Lung microvascular endothelial cell (primary cell): Measurements from ENCODE around the gene KPNA6. TPM values are rescaled to one million over a fixed set of nuclear protein-coding genes. Genes with fewer than 3 reads are reported as not detected.
A peak's percentile ranks its signal among the peaks of the same experiment; 100 is the strongest.
"Not testable (repeated sequence)": the region's sequence is repeated elsewhere in the genome, so short reads cannot be mapped to it uniquely, and the experiment has no call there.

ENCODE experiments used
- DNase-seq, 2 donors: peaks; one replicate each; pipeline versions ENCODE4 v3.0.0 to v3.0.0-alpha.2; 2010; ENCODE audit warnings: low read depth in 2 of 2
- total RNA-seq: library from RNA; depleted of rRNA; stranded (reverse); fragments of >200 nt; gene quantifications from 2 replicates; pipeline ENCODE4 v1.2.1, GENCODE V29; 2014

The KPNA6 gene
- total RNA-seq, result 22.4 and 27.8 TPM in 2 replicates

DNA sequence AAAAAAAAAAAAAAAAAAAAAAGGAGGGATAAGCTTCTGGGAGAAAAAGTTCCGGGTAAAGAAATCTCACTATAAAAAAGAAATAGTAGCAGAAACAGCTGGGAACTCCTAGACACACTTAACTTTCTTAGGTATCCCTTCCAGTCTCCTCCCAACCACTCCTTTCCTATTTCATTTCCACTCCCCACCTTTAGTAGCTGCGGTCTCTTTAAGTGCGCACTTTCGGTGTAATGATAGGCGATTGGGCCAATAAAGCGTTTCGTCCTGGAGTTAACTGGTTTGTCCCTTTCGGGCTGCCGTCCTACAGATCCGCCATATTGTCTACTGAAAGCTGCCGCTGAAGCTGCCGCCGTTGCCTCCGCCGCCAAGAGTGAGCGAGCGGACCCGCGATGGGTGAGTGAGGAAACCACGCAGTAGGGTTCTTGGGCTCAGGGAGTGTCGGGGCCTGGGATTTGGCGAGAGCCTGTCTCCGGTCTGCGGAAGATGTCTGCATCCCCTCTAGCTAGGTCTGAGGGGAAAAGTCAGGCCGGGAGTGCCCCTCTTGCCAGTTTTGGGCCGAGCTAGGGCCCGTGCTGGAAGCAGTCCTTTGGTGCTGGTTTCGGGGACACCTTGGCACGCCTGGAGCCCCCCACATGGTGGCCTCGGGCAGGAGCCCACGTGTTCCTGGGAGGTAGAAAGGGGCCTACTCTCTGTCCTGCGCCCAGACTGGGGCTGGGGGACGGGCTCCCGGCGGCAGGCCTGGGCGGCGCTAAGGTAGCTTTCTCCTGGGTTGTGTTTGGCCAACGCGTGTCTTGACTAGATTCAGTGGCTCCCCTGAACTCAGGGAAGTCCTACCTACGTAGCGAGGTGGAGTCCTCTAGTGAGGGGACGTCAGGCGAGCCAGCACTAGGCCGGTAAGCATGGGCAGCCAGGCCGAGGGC is at the start of gene KPNA6:
KPNA6 (plus strand) TSS at position 315 of the 920 bp plus-strand sequence; CDS start at position 390, 75 bp downstream.
- peak; percentile 97 to 98 for DNase-seq

GRCh38 chr1:32060914-32061313 is 46.9 kb upstream of the KPNA6 start:
- DNase-seq, result no peak

DNA sequence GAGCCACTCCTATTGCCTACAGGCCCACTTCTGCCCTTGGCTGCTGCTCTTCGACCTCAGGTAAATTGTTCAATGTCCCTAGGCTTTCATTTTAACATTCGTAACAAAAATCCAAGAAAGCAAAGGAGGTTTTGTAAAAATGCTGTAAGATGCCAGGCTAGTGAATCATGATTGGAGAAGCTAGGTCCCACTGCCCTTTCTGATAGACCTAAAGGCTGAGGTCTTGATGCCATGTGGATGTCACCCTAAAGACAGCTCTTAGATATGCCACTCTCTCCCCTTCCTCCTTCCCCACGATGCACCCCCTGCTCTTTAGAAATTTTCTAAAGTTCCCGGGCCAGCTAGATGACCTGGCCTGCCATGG is 45.0 kb upstream of the KPNA6 start:
- no peak for DNase-seq

DNA sequence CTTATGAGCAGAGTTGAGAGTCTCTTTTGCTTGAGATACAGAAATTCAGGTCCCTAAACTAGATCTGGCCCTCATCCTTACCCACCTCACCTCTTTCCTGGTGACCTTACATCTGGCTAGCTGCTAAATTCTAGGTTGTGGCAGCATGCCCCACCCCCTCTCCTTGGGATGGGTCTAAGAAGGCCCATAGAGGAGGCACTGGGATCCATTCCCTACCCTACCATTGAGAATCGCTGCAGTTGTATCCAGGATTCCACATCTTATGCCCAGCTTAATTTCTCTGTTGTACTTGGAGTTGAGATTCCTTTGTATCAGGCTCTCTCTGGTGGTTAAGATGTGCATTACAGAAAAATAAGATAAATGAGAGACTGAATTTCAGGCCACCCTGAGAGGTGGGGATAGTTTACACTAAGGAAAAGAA is 44.6 kb upstream of the KPNA6 start:
- DNase-seq, result peak; percentile 45 to 66

GRCh38 chr1:32065613-32066488 is 42.0 kb upstream of the KPNA6 start:
- DNase-seq, result not testable (repeated sequence)

- peak; percentile 39 to 96 for DNase-seq
Measured at GRCh38 chr1:32066489-32066873, 41.4 kb upstream of the KPNA6 start.

DNA sequence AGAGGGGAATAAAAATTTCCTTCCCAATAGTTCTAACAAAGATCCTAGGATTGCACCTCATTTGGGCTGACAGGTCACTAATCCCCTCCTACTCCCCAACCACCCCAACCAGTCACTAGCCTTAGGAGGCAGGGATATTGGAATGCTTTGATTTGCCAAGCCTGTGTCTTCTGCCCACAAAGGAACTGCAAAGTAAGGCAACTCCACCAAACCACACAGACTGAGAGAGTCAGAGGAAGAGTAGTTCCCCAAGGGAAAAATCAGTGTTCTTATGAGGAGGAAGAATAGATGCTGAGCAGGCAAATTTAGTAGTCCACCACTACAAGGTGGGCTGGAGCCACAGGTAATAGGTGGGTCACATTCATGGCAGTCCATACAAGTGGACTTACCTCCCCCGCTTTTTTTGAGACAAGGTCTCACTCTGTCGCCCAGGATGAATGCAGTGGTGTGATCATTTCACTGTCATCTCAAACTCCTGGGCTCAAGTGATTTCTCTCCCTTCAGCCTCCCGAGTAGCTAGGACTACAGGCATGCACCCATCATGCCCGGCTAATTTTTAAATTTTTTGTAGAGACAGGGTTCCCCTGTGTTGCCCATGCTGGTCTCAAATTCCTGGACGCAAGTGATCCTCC is 38.8 kb upstream of the KPNA6 start:
- no peak for DNase-seq

DNA sequence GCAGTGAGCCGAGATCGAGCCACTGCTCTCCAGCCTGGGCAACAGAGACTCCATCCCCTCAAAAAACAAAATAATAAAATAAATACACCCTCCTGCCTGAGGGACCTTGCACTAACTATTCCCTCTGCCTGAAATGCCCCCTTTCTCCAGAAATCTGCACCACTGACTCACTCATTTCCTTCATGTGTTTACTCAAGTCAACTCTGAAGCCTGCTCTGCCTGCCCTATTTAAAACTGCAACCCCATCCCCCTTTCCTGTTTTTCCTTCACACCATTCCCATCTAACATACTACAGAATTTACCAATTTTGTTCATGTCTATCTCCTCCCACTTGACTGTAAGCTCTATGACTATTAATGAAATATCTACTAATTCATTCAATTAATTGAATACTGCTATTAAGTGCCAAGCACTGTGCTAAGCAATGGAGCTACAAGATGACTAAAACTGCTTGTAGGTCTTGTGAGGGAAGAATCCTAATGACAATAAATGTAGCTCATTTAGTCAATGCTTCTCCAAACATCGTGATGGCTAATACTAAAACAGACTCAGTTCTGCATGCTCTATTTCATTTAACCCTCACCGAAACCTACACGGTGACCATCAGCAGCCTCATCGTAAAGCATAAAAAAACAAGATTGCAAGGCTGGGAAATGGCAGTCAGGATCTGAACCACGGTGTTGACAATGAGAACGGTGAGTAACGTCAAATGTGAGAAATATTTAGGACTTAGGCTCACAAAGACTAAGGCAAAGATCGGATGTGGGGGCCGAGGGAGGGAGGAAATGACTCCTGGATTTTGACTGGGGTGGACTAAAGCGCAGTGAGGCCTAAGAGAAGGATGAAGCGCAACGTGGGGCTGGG is 35.9 kb upstream of the KPNA6 start:
- DNase-seq, result peak; percentile 60 to 91

DNA sequence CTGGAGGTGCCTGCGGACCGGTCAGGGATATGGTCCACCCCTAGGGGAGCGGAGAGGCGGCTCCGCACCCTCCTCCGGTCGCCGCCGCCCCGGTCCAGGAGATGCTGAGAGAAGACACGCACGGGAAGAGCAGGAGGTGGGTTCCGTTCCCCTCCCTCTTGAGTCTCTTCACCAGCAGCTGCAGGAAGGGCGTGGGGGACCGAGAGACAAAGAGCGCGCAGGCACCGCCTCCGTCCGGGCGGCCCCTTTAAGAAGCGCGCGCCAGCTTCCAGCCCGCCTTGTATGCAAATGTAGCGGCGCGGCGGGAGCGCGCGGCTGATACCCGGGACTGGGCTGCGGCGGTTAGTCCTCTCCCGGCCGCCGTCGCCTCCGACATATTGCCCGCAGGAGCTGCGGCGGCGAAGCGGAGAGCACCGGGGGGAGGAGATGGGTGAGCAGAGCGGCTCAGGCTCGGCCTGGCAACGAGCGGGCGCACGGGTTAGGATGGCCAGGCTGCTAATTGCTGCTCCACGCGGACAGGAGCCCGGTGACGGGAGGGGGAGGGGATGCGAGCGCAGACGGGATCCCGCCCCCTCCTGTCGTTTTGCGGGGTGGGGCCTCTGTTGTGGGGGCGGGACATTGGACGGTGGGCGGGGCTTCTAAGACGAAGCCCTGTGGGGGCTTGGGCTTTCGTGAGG is 35.1 kb upstream of the KPNA6 start, which contains the start of gene TMEM39B:
TMEM39B (plus strand) TSS at position 318 of the 677 bp plus-strand sequence; CDS start at position 427, 109 bp downstream.
- DNase-seq, result peak; percentile 97

DNA sequence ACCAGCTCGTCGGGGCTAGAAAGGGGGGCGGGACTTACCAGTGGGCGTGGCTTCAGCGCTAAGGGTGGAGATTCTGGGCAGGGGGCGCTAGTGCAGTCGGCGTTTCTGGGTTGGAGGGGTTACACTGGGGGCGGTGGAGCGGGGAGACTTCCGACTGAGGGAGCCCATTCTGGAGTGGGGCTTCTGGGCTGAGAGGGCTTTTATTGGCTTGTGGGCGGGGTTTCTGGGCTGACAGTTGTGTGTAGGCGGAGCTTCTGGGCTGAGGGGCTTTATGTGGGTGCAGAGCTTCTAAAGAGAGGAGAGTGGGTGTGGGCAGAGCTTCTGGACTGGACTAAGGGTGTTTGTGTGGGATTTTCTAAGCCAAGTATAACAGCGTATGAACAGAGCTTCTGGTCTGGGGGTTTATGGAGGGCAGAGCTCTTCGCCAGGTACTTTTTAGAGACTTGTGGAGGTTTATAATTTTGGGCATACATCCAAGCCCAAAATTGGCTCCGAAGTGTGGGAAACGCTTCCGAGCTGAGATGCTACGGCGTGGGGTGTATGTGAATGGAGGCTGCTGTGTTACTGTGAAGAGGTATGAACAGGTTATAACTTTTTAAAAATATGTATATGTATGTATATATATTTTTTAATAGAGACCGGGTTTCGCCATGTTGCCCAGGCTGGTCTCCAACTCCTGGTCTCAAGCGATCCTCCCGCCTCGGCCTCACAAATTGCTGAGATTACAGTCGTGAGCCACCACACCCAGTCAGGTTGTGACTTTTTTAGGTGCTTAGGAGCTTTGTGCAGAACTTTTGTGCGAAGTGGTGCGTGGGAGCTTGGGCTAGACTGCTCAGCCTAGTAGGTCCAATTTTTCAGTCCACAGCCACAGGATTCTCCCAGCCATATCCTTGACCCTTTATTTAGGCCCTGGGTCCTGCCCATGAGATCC is 34.3 kb upstream of the KPNA6 start:
- no peak for DNase-seq

DNA sequence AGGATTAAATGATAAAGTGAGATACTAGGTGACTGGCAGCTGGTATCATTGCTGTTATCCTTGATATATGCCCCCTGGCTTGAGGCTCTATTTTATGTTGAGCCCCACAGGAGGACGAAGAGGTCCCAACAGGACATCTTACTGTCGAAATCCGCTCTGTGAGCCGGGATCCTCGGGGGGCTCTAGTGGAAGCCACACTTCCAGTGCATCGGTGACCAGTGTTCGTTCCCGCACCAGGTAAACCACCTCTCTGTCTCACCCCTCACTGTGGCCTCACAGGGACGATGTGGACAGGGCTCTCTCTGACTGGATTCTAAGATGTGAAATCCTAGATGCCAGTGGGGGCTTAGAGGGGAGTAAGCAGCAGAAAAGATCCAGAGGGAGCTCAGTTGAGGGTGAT is 33.0 kb upstream of the KPNA6 start:
- no peak for DNase-seq

DNA sequence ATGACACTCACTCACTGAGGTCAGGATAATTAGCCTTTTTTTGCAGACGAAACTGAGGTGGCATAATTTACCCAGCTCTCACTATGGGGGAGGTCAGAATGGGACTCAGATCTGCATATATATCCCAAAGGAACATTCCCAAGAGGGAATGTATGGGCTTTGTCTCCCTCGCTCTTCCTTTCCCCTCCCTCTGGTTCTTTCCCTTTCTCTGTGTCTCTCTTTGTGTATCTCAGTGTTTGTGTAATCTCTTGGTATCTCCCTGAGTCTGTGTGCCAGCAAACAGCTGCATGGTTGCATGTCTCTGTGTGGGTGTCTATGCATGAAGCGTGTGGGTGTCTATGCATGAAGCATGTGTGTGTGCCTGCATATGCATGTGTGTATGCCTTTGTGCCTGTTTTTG is 30.4 kb upstream of the KPNA6 start:
- no peak for DNase-seq

- no peak for DNase-seq
Measured at GRCh38 chr1:32082022-32082421, 25.8 kb upstream of the KPNA6 start.

GRCh38 chr1:32086381-32086780 is 21.5 kb upstream of the KPNA6 start:
- not testable (repeated sequence) for DNase-seq

GRCh38 chr1:32091176-32091575 is 16.7 kb upstream of the KPNA6 start:
- no peak for DNase-seq

DNA sequence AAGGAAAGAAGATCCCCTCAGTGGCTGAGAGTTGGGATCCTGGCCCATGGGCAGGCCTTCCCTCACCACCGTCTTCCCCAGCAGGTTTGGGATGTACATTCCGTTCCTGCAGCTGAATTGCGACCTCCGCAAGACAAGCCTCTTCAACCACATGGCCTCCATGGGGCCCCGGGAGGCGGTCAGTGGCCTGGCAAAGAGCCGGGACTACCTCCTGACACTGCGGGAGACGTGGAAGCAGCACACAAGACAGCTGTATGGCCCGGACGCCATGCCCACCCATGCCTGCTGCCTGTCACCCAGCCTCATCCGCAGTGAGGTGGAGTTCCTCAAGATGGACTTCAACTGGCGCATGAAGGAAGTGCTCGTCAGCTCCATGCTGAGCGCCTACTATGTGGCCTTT is 16.3 kb upstream of the KPNA6 start:
- DNase-seq, result no peak

DNA sequence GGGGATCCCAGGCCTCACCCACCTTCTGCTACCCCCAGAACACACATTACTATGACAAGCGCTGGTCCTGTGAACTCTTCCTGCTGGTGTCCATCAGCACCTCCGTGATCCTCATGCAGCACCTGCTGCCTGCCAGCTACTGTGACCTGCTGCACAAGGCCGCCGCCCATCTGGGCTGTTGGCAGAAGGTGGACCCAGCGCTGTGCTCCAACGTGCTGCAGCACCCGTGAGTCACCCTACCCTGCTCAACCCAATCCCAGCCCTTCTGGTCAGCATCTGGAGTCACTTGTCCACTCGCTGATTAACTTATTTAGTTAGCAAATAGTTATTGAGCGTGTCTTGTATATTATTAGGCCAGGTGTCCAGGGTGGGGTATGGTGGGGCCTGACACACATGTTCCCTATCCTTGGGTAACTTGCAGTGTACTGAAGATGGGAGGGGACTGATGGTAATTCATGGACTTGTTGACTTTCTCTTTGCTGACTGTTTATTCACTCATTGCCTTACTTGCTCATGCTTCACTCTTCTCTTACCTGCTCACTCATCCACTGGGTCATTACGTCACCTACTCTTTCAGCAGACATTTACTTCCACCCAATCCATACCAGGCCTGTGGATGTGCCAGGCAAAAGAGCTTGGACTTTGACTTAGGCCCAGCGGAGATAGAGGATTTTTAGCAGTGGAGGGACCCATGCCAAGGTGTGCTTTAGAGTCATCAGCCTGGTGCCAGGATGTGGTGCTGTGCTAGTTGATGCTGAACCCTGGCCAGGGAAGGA is 12.9 kb upstream of the KPNA6 start:
- DNase-seq, result no peak

DNA sequence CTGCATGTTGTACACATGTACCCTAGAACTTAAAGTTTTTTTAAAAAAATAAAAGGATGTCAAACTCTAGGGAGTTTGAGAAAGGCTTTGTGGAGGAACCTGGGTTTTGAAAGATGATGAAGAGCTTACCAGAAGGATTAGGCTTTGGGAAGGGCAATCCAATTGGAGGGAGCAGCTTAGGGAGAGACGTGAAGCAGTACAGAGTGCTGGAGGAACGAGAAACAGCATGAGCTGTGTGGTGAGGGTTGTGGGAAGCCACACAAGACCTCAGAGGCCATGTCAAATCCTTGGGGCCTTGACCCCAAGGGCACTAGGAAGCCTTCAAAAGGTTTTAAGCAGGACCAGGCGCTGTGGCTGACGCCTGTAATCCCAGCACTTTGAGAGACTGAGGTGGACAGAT is 8.4 kb upstream of the KPNA6 start:
- no peak for DNase-seq
